Mesenchymal stem cell (in vitro differentiated cells and primary cell): ENCODE data around the gene ASAP2.
A peak's percentile ranks its signal among the peaks of the same experiment; 100 is the strongest.

Experiments used
- DNase-seq: peaks from one replicate; pipeline ENCODE4 v3.0.0-alpha.2; 2013
- H2AFZ ChIP-seq: one replicate; pipeline ENCODE4 v1.6.1; 2013; ENCODE audit warnings: low read depth, mild to moderate bottlenecking, control low read depth, inconsistent platforms, low read length, moderate library complexity
- H2AK5ac ChIP-seq: 2 replicates; pipeline ENCODE4 v1.6.1; 2013; ENCODE audit warnings: low read length, moderate library complexity, mild to moderate bottlenecking, inconsistent platforms; ENCODE audit not compliant: severe bottlenecking
- H2BK120ac ChIP-seq: one replicate; pipeline ENCODE4 v1.6.1; 2013; ENCODE audit warnings: low read depth, mild to moderate bottlenecking, inconsistent platforms, low read length, moderate library complexity
- H2BK12ac ChIP-seq, 2 experiments: one replicate each; pipeline ENCODE4 v1.6.1; 2013; ENCODE audit warnings: inconsistent platforms in 2 of 2, low read length in 2 of 2, mild to moderate bottlenecking in 2 of 2, moderate library complexity in 2 of 2, control low read depth in 1 of 2
- H2BK15ac ChIP-seq: one replicate; pipeline ENCODE4 v1.6.1; 2013; ENCODE audit warnings: mild to moderate bottlenecking, low read depth, inconsistent platforms; ENCODE audit not compliant: poor library complexity, severe bottlenecking
- H2BK5ac ChIP-seq: 2 replicates; pipeline ENCODE4 v1.6.1; 2013; ENCODE audit warnings: low read depth, mild to moderate bottlenecking, low read length, control low read depth, inconsistent platforms; ENCODE audit not compliant: poor library complexity, severe bottlenecking
- H3K14ac ChIP-seq, 2 experiments: one replicate each; pipeline ENCODE4 v1.6.1; 2013; ENCODE audit warnings: inconsistent platforms in 2 of 2, low read length in 2 of 2, control low read depth in 1 of 2, mild to moderate bottlenecking in 1 of 2, moderate library complexity in 1 of 2
- H3K18ac ChIP-seq, 2 experiments: one replicate each; pipeline ENCODE4 v1.6.1; 2013; ENCODE audit warnings: inconsistent platforms in 2 of 2, low read length in 2 of 2, control low read depth in 1 of 2, low read depth in 1 of 2, mild to moderate bottlenecking in 1 of 2
- H3K23ac ChIP-seq, 2 experiments: one replicate each; pipeline ENCODE4 v1.6.1; 2013; ENCODE audit warnings: inconsistent platforms in 2 of 2, low read length in 2 of 2, mild to moderate bottlenecking in 2 of 2, moderate library complexity in 2 of 2, control low read depth in 1 of 2
- H3K27ac ChIP-seq: 2 replicates; pipeline ENCODE4 v1.5.1; 2013; ENCODE audit warnings: mild to moderate bottlenecking, moderate library complexity, low read length, control low read depth, inconsistent platforms; ENCODE audit not compliant: poor library complexity, severe bottlenecking
- H3K27me3 ChIP-seq, 2 experiments: 2 replicates each; pipeline versions ENCODE4 v1.6.1 to v1.7.0; 2013; ENCODE audit warnings: low read length in 2 of 2, mild to moderate bottlenecking in 2 of 2, moderate library complexity in 2 of 2, control low read depth in 1 of 2, inconsistent platforms in 1 of 2; ENCODE audit not compliant: control insufficient read depth in 1 of 2, insufficient read depth in 1 of 2
- H3K36me3 ChIP-seq, 2 experiments: 2 replicates each; pipeline versions ENCODE4 v1.6.1 to v1.7.0; 2013; ENCODE audit warnings: low read length in 2 of 2, control low read depth in 1 of 2, inconsistent platforms in 1 of 2, low read depth in 1 of 2, mild to moderate bottlenecking in 1 of 2; ENCODE audit not compliant: insufficient read depth in 2 of 2, control insufficient read depth in 1 of 2
- H3K4ac ChIP-seq, 2 experiments: one replicate each; pipeline ENCODE4 v1.6.1; 2013; ENCODE audit warnings: inconsistent platforms in 2 of 2, low read length in 2 of 2, mild to moderate bottlenecking in 2 of 2, moderate library complexity in 2 of 2, control low read depth in 1 of 2, low read depth in 1 of 2
- H3K4me1 ChIP-seq: 2 replicates; pipeline ENCODE4 v1.6.1; 2013; ENCODE audit warnings: low read depth, low read length, control low read depth; ENCODE audit not compliant: control insufficient read depth, insufficient read depth
- H3K4me2 ChIP-seq: 2 replicates; pipeline ENCODE4 v1.6.1; 2013; ENCODE audit warnings: low read length, mild to moderate bottlenecking, inconsistent platforms; ENCODE audit not compliant: poor library complexity, severe bottlenecking
- H3K4me3 ChIP-seq, 2 experiments: 2 replicates each; pipeline versions ENCODE4 v1.5.1 to v1.7.0; 2013; ENCODE audit warnings: low read length in 2 of 2, mild to moderate bottlenecking in 2 of 2, control low read depth in 1 of 2, low read depth in 1 of 2; ENCODE audit not compliant: insufficient read depth in 1 of 2
- H3K79me1 ChIP-seq: replicated peaks from 2 replicates; pipeline ENCODE4 v1.6.1; 2013; ENCODE audit warnings: mild to moderate bottlenecking, control low read depth, low read length, inconsistent platforms; ENCODE audit not compliant: poor library complexity, severe bottlenecking
- H3K9ac ChIP-seq: 2 replicates; pipeline ENCODE4 v1.7.0; 2013; ENCODE audit warnings: mild to moderate bottlenecking, low read length, moderate library complexity
- H3K9me3 ChIP-seq: 2 replicates; pipeline ENCODE4 v1.7.0; 2013; ENCODE audit warnings: mild to moderate bottlenecking, low read length; ENCODE audit not compliant: control insufficient read depth
- H4K8ac ChIP-seq: one replicate; pipeline ENCODE4 v1.6.1; 2013; ENCODE audit warnings: inconsistent platforms, mild to moderate bottlenecking, low read length, moderate library complexity
- H4K91ac ChIP-seq: one replicate; pipeline ENCODE4 v1.6.1; 2013; ENCODE audit warnings: mild to moderate bottlenecking, low read length, inconsistent platforms
- WGBS: methylation state at CpG from one replicate; pipeline ENCODE4 v1.1.7; 2013; ENCODE audit warnings: mixed read lengths; 5-methylcytosine and 5-hydroxymethylcytosine counted together

The ASAP2 gene

GRCh38 chr2:9162841-9163240, 43.8 kb upstream of the ASAP2 start:
- no peak overlapping the region for H3K14ac ChIP-seq
- no peak overlapping the region for H3K4ac ChIP-seq
- DNase-seq: no peak
- no peak overlapping the region for H3K4me2 ChIP-seq
- WGBS: 92% methylated on average over 10 of the region's 11 CpGs
- H3K23ac ChIP-seq: no peak overlapping the region
- H3K4me1 ChIP-seq: peaks cover 5% of the 10 kb centered on the region
- H4K8ac ChIP-seq: no peak overlapping the region
- H2BK12ac ChIP-seq: no peak overlapping the region
- no peak overlapping the region for H3K9ac ChIP-seq
- H2BK5ac ChIP-seq: no peak overlapping the region
- no peak overlapping the region for H2AFZ ChIP-seq
- H2AK5ac ChIP-seq: no peak overlapping the region
- H3K27me3 ChIP-seq: no peaks in the 10 kb centered on the region
- H2BK120ac ChIP-seq: no peak overlapping the region
- H3K36me3 ChIP-seq: no peaks in the 10 kb centered on the region
- H3K4me3 ChIP-seq: no peak overlapping the region
- H3K9me3 ChIP-seq: no peaks in the 10 kb centered on the region
- H3K27ac ChIP-seq: no peak overlapping the region
- H3K79me1 ChIP-seq: no peaks in the 10 kb centered on the region
- peak overlapping the region; percentile 68 for H2BK15ac ChIP-seq
- no peak overlapping the region for H4K91ac ChIP-seq
- H3K18ac ChIP-seq: no peak overlapping the region

- WGBS: 81% methylated on average over 7 of the region's 8 CpGs
- no peak overlapping the region for H3K4me2 ChIP-seq
- no peak overlapping the region for H4K91ac ChIP-seq
- no peak overlapping the region for H2AK5ac ChIP-seq
- no peak overlapping the region for H3K27ac ChIP-seq
- no peak overlapping the region for H2BK120ac ChIP-seq
- no peak overlapping the region for H4K8ac ChIP-seq
- H2AFZ ChIP-seq: no peak overlapping the region
- no peak overlapping the region for H3K14ac ChIP-seq
- no peak overlapping the region for H3K9ac ChIP-seq
- no peak overlapping the region for H2BK12ac ChIP-seq
- H2BK15ac ChIP-seq: no peak overlapping the region
- no peaks in the 10 kb centered on the region for H3K27me3 ChIP-seq
- H3K79me1 ChIP-seq: no peaks in the 10 kb centered on the region
- DNase-seq: no peak
- no peak overlapping the region for H3K4me3 ChIP-seq
- H3K18ac ChIP-seq: no peak overlapping the region
- H2BK5ac ChIP-seq: no peak overlapping the region
- H3K4ac ChIP-seq: no peak overlapping the region
- no peaks in the 10 kb centered on the region for H3K36me3 ChIP-seq
- no peak overlapping the region for H3K23ac ChIP-seq
- H3K4me1 ChIP-seq: peaks cover 5% of the 10 kb centered on the region
- H3K9me3 ChIP-seq: no peaks in the 10 kb centered on the region
These were observed 43.1 kb upstream of the ASAP2 start for GRCh38 chr2:9163306-9164111.

DNA sequence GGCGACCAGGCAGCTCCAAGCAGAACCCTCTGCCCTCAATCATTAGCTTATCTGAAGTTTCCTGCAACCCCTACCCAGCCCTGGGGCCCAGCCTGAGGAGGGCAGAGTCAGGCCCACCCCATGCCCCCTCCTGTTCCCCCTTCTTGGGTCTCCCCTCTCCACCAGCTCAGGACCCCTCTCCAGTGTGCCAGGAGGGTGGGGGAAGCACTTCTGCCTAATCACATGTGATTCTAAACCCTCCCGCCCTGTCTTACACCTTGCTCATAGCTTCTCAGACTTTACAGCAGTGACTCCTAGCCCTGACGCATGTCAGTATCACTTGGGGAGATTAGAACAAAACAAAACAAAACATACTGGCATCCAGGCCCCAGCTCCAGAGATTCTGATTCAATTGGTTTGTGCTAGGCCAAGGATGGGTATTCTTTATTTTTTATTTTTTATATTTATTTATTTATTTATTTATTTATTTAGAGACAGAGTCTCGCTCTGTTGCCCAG, 42.5 kb upstream of the ASAP2 start:
- no peaks in the 10 kb centered on the region for H3K27me3 ChIP-seq
- no peak overlapping the region for H4K8ac ChIP-seq
- H3K36me3 ChIP-seq: no peaks in the 10 kb centered on the region
- H3K9ac ChIP-seq: no peak overlapping the region
- no peak overlapping the region for H2BK12ac ChIP-seq
- H2AK5ac ChIP-seq: no peak overlapping the region
- H2AFZ ChIP-seq: no peak overlapping the region
- H3K4me2 ChIP-seq: no peak overlapping the region
- no peak overlapping the region for H4K91ac ChIP-seq
- no peak overlapping the region for H3K4ac ChIP-seq
- no peaks in the 10 kb centered on the region for H3K79me1 ChIP-seq
- DNase-seq: no peak
- H3K4me1 ChIP-seq: peaks cover 7% of the 10 kb centered on the region
- no peak overlapping the region for H3K14ac ChIP-seq
- no peaks in the 10 kb centered on the region for H3K9me3 ChIP-seq
- no peak overlapping the region for H3K23ac ChIP-seq
- no peak overlapping the region for H3K4me3 ChIP-seq
- H2BK120ac ChIP-seq: no peak overlapping the region
- no peak overlapping the region for H3K18ac ChIP-seq
- whole genome bisulfite sequencing: 100% methylated on average over 4 of the region's 4 CpGs
- no peak overlapping the region for H2BK15ac ChIP-seq
- H2BK5ac ChIP-seq: no peak overlapping the region
- no peak overlapping the region for H3K27ac ChIP-seq

DNA sequence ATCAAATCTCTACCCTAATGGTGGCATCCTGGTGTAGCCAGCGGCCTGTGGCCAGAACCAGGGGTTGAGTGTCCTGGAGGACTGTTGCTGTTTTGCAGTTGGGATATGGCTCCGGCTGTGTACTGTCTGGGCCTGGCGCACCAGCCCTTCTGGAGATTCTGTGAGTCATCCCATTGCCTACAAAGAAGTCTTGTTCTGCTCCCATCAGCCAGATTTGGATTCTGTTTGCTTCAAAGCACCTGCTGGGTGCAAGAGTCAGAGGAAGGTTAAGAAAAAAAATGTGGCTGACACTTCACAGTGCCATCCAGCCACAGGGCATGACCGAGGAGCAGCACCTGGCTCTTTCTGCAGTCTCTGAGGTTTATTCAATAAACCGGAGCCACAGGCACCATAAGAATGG, 41.0 kb upstream of the ASAP2 start:
- DNase-seq: peak; percentile 50

More for the DNA sequence above, 41.0 kb upstream of the ASAP2 start:
- whole genome bisulfite sequencing: 87% methylated on average over 5 of the region's 5 CpGs
- peak overlapping the region; percentile 18 for H2AFZ ChIP-seq
- no peak overlapping the region for H3K18ac ChIP-seq
- no peak overlapping the region for H3K14ac ChIP-seq
- H4K8ac ChIP-seq: no peak overlapping the region
- no peak overlapping the region for H3K4ac ChIP-seq
- peaks cover 7% of the 10 kb centered on the region for H3K4me1 ChIP-seq
- H3K36me3 ChIP-seq: no peaks in the 10 kb centered on the region
- H2BK15ac ChIP-seq: no peak overlapping the region
- no peaks in the 10 kb centered on the region for H3K27me3 ChIP-seq
- no peaks in the 10 kb centered on the region for H3K79me1 ChIP-seq
- H3K4me3 ChIP-seq: no peak overlapping the region
- no peak overlapping the region for H4K91ac ChIP-seq
- H3K4me2 ChIP-seq: no peak overlapping the region
- H2BK12ac ChIP-seq: no peak overlapping the region
- no peak overlapping the region for H3K23ac ChIP-seq
- H3K9me3 ChIP-seq: no peaks in the 10 kb centered on the region
- H2AK5ac ChIP-seq: no peak overlapping the region
- no peak overlapping the region for H3K9ac ChIP-seq
- H3K27ac ChIP-seq: no peak overlapping the region
- H2BK120ac ChIP-seq: no peak overlapping the region
- H2BK5ac ChIP-seq: no peak overlapping the region
